Measurements from ENCODE around the gene CNIH4.
A peak's percentile ranks its signal among the peaks of the same experiment; 100 is the strongest.
"Not testable (repeated sequence)": the region's sequence is repeated elsewhere in the genome, so short reads cannot be mapped to it uniquely, and the experiment has no call there.

CNIH4 gene

GRCh38 chr1:224356685-224357625 lies at the start of gene CNIH4:
TSS of gene CNIH4 (plus strand) at chr1:224356879. CDS start at chr1:224356925, 46 bp downstream.
- DNase-seq (ENCODE audit: low spot score), result peak; percentile 96

DNA sequence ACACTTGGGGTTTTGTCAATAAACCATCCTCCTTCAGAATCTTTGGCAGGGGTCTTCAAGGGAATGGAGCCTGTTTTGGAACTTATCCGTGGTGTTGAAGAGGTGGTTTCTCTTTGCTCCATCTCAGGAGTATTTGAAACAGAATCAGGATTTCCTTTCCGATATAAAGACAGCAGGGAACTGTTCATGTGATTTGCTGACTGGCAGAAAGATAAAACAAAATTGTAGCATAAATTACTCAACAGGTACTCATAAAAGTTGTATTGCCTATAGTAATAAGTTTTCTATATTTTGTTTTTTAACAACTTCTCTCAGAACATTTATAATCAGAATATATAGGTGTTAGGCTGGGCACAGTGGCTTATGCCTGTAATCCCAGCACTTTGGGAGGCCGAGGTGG lies 48.6 kb upstream of the CNIH4 start:
- DNase-seq (ENCODE audit: low spot score), result no peak

DNA sequence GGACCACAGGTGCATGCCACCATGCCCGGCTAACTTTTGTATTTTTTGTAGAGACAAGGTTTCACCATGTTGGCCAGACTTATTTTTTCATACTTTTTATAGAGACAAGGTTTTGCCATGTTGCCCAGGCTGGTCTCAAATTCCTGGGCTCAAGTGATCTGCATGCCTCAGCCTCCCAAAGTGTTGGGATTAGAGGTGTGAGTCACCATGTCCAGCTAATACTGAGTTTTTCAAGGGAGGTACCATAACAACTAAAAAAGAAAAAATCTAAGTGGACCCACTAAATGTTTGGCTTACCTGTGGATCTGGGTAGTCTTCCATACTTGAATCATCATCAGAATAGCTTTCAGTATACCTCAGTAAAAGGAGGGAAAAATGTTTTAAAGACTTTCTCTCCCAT lies 45.2 kb upstream of the CNIH4 start:
- DNase-seq (ENCODE audit: low spot score), result not testable (repeated sequence)

DNA sequence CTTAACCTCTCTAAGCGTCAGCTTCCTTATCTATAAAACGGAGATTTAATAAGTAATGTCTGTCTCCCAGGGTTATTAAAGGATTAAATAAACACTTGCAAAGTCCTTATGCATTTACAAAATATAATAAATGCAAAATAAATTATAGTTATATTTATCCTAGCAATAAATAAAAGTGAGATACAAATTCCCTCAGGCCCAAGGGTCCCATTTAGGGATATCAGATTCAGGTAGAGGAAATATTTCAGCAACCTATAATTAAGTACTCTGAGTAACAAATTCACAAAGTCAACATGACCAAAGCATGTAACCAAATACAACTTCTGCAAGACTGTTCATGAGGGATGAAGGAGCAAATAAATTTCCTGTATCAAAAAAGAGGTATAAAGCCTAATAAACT lies 44.7 kb upstream of the CNIH4 start:
- no peak for DNase-seq (ENCODE audit: low spot score)

DNA sequence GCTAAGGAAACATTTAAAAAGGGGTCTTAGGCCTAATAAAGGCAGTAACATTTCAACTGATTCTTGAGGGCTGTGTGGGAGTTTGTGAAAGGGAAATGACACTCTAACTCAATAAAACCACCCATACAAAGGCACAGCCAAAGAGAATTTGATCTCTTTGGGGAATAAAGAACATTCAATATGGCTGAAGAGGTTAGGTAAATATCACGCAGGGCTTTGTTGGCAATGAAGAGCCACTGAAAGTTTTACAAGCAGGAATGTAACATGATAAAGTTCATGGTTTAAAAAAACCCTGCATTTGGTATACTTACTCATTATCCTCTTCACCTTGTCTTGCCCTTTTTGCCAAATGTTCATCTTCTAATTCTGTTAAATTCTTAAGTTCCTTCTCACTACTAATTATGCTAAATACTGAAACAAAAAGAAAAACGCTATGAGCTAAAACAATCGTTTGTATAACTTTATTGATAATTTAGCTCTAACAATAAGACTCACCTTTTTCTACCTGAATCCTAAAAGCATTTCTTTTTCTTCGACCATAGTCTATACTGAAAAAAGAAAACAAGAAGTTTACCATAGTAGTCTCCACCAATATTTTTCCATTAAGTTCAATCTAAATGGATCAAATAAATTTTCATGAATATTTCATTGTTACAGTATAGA lies 39.2 kb upstream of the CNIH4 start:
- DNase-seq (ENCODE audit: low spot score), result no peak

DNA sequence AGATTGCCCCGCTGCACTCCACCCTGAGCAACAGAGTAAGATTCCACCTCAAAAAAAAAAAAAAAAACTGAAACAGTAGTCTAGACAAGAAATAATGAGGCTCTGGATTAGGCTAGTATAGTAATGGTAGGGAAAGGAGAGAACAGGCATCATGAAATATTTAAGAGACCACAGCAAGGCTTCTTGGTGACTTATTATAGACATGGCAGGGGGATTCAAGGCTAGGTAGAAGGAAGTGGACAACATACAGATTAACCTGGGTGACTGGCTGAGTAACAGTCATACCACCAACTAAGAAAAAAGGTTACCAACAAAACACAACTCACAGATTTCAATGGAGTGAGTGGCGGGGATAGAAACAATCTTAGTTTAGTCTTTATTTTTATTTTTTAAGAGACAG lies 35.0 kb upstream of the CNIH4 start:
- no peak for DNase-seq (ENCODE audit: low spot score)

- DNase-seq (ENCODE audit: low spot score), result no peak
Measured at GRCh38 chr1:224325959-224326358, 30.7 kb upstream of the CNIH4 start.

DNA sequence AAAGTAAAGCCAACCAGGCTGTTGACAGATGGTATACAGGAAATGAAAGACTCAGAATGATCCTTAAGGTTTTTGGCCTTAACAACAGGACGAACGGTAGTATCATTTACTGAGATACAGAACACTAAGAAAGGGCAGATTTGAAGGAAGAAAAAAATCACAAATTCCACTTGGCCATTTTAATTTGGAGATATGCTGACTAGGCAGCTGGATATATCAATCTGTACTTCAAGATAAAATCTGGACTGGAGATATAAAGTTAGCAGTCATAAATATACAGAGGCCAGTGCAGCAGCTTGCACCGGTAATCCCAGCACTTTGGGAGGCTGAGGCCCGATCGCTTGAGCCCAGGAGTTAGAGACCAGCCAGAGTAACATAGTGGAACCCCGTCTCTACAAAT lies 28.0 kb upstream of the CNIH4 start:
- DNase-seq (ENCODE audit: low spot score), result no peak

- DNase-seq (ENCODE audit: low spot score), result no peak
Measured at GRCh38 chr1:224329484-224329841, 27.2 kb upstream of the CNIH4 start.

- DNase-seq (ENCODE audit: low spot score), result peak; percentile 94
Measured at GRCh38 chr1:224329842-224330753, 26.6 kb upstream of the CNIH4 start, which contains the start of gene NVL. TSS of gene NVL (minus strand) at chr1:224330172. CDS start at chr1:224330127, 45 bp downstream.

DNA sequence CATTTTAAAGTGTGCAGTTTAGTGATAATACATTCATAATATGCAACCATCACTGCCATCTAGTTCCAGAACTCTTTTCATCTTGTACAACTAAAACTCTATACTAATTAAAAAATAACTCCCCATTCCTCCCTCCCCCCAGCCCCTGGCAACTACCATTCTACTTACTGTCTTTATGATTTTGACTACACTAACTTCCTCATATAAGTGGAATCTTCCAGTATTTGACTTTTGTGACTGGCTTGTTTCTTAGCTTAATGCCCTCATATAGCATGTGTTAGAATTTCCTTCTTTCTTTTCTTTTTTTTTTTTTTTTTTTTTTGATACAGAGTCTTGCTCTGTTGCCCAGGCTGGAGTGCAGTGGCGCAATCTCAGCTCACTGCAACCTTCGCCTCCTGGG lies 25.4 kb upstream of the CNIH4 start:
- DNase-seq (ENCODE audit: low spot score), result no peak

DNA sequence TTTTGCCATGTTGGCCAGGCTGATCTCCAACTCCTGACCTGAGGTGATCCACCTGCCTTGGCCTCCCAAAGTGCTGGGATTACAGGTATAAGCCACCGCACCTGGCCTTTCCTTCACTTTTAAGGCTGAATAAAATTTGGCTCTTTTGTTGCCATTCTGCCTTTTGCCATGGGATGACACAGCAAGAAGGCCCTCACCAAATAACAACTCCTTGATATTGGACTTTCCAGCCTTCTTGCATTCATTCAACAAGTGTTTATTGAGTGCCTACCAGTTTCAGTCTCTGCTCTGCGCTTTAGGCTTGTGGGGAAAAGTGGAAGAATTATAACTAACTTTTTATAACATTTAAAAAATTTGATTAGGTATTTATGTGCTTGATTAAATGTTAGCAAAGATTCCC lies 24.9 kb upstream of the CNIH4 start:
- DNase-seq (ENCODE audit: low spot score), result no peak

DNA sequence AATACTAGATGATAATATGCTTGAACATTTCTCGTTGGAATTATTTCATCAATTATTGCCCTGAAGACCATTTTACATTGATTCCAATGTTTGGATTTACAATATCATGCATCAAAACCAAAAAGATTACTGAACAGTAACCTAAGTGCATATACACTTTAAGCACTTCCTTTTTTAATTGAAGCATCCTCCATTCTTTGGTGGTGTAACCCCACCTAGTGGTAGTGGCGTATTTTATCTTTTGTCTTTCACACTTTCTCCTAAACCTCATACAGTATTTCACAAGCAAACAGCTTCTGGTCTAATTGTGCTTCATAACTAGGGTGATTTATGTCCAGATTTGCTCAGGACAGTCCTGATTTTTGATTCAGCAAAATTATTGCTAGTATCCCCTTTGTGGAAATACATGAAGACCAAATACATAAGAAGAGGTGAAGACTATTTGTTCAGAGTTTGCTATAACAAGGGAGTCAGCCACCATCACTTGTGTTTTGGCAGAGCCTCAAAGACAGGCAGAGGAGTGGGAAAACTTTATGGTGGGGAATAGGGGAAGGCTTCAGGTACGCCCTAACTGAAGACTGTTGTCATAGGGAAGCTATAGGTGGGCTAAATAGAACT lies 23.3 kb upstream of the CNIH4 start:
- peak; percentile 49 for DNase-seq (ENCODE audit: low spot score)

- DNase-seq (ENCODE audit: low spot score), result peak; percentile 9
Measured at GRCh38 chr1:224333939-224334786, 22.5 kb upstream of the CNIH4 start.

GRCh38 chr1:224338150-224338838 lies 18.4 kb upstream of the CNIH4 start:
- DNase-seq (ENCODE audit: low spot score), result no peak

- DNase-seq (ENCODE audit: low spot score), result no peak
Measured at GRCh38 chr1:224339442-224340033, 17.1 kb upstream of the CNIH4 start.

- DNase-seq (ENCODE audit: low spot score), result peak; percentile 18
Measured at GRCh38 chr1:224340453-224341384, 16.0 kb upstream of the CNIH4 start.

DNA sequence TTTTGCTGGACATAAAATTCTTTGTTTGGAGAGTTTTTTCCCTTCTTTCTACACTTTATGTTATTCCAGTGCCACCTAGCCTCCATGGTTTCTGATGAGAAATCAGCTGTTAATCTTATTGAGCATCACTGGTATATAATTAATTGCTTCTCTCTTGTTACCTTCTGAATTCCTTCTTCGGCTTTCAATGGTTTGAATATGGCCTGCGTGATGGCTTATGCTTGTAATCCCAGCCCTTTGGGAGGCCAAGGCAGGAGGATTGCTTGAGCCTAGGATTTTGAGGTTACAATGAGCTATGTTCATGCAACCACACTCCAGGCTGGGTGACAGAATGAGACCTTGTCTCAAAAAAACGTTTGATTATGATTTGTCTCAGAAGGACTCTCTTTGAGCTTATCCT lies 13.0 kb upstream of the CNIH4 start:
- DNase-seq (ENCODE audit: low spot score), result no peak

- no peak for DNase-seq (ENCODE audit: low spot score)
Measured at GRCh38 chr1:224348137-224348536, 8.5 kb upstream of the CNIH4 start.
